Activated CD8-positive, alpha-beta T cell treated with anti-CD3 and anti-CD28 coated beads for 36 hours (primary cell): ENCODE data around the gene ULBP2. TPM values are rescaled to one million over a fixed set of nuclear protein-coding genes. Genes with fewer than 3 reads are reported as not detected.
"Not testable (repeated sequence)": the region's sequence is repeated elsewhere in the genome, so short reads cannot be mapped to it uniquely, and the experiment has no call there.

Experiments
- ATAC-seq: fragments of 200-7000 bp; cut with Tn5 transposase; one replicate; pipeline ENCODE4 v1.10.0; 2021; ENCODE audit warnings: mild to moderate bottlenecking, moderate library complexity
- CTCF ChIA-PET: fragments of 350-600 bp; sonication (Branson Sonifier 250); formaldehyde crosslinking; loops from one replicate; lab custom pipeline; 2021; ENCODE audit warnings: antibody characterized with exemption; lab: Charles Lee
- POLR2A ChIA-PET: fragments of 350-600 bp; sonication (Branson Sonifier 250); formaldehyde crosslinking; loops from one replicate; lab custom pipeline; 2021; ENCODE audit warnings: antibody characterized with exemption; lab: Charles Lee
- DNase-seq: peaks from one replicate; pipeline ENCODE4 v3.0.0-alpha.2; 2020
- H3K27ac Mint-ChIP-seq: one replicate; pipeline ENCODE4 v1.8.0; 2021; ENCODE audit warnings: mild to moderate bottlenecking, mixed read lengths
- H3K27me3 Mint-ChIP-seq: one replicate; pipeline ENCODE4 v1.8.0; 2021; ENCODE audit warnings: mixed read lengths
- H3K36me3 Mint-ChIP-seq: one replicate; pipeline ENCODE4 v1.8.0; 2021; ENCODE audit warnings: low read depth, mixed read lengths
- H3K4me1 Mint-ChIP-seq: one replicate; pipeline ENCODE4 v1.8.0; 2021; ENCODE audit warnings: low read depth, mixed read lengths
- H3K4me3 Mint-ChIP-seq: one replicate; pipeline ENCODE4 v1.8.0; 2021; ENCODE audit warnings: mild to moderate bottlenecking, moderate library complexity, mixed read lengths
- H3K9me3 Mint-ChIP-seq: one replicate; pipeline ENCODE4 v1.8.0; 2021; ENCODE audit warnings: mixed read lengths
- intact Hi-C: fragments of 100-400 bp; cut with micrococcal nuclease; formaldehyde crosslinking; loops from one replicate; pipeline ENCODE4 v1.10.0; 2022
- total RNA-seq, 2 experiments: library from RNA; stranded (reverse); gene quantifications; one replicate each; pipeline ENCODE4 v1.2.3, GENCODE V29; 2021
- TF ChIP-seq, protein P1 (sequence below): fragments of 200-600 bp; IDR thresholded peaks from one replicate; pipeline ENCODE4 v1.8.0; 2022; ENCODE audit warnings: antibody characterized with exemption, mild to moderate bottlenecking

ULBP2 gene
- total RNA-seq, 2 experiments from 2014 or later = 0.38 to 0.67 TPM

GRCh38 chr6:149921361-149921760, 20.5 kb upstream of the ULBP2 start:
- ChIA-PET CTCF (no interaction called here), POLR2A (no interaction called here)
- H3K27ac Mint-ChIP-seq = no peak overlapping the region
- H3K36me3 Mint-ChIP-seq = no peaks in the 10 kb centered on the region
- H3K4me1 Mint-ChIP-seq = peaks cover 18% of the 10 kb centered on the region
- intact Hi-C loops = no loop called here
- H3K27me3 Mint-ChIP-seq = peaks cover 55% of the 10 kb centered on the region
- no peak overlapping the region for H3K4me3 Mint-ChIP-seq
- DNase-seq = no peak
- TF ChIP-seq, protein P1, sequence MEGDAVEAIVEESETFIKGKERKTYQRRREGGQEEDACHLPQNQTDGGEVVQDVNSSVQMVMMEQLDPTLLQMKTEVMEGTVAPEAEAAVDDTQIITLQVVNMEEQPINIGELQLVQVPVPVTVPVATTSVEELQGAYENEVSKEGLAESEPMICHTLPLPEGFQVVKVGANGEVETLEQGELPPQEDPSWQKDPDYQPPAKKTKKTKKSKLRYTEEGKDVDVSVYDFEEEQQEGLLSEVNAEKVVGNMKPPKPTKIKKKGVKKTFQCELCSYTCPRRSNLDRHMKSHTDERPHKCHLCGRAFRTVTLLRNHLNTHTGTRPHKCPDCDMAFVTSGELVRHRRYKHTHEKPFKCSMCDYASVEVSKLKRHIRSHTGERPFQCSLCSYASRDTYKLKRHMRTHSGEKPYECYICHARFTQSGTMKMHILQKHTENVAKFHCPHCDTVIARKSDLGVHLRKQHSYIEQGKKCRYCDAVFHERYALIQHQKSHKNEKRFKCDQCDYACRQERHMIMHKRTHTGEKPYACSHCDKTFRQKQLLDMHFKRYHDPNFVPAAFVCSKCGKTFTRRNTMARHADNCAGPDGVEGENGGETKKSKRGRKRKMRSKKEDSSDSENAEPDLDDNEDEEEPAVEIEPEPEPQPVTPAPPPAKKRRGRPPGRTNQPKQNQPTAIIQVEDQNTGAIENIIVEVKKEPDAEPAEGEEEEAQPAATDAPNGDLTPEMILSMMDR = no peak
- ATAC-seq = no peak
- H3K9me3 Mint-ChIP-seq = no peaks in the 10 kb centered on the region

- ATAC-seq, DNase-seq, POLR2A ChIA-PET, H3K36me3 Mint-ChIP-seq, H3K27ac Mint-ChIP-seq, H3K4me3 Mint-ChIP-seq, CTCF ChIA-PET, intact Hi-C loops, H3K9me3 Mint-ChIP-seq: not testable (repeated sequence)
- Mint-ChIP-seq H3K4me1 (peaks cover 19% of the 10 kb centered on the region), H3K27me3 (peaks cover 60% of the 10 kb centered on the region)
These were observed 19.7 kb upstream of the ULBP2 start for GRCh38 chr6:149922091-149922490.

- H3K27ac Mint-ChIP-seq = no peak within 1 kb of the TSS
- peak within 1 kb of the TSS; percentile 71 for H3K4me3 Mint-ChIP-seq
- TF ChIP-seq, protein P1 = no peak
- peaks cover 19% of the 10 kb centered on the region for H3K4me1 Mint-ChIP-seq
- ChIA-PET CTCF (interaction anchor here (1.3 to 2.3 kb wide), 2 partner anchors 82 to 94 kb away, joined by 3 to 7 read pairs; no protein-coding TSS in a partner anchor), POLR2A (no interaction called here)
- H3K9me3 Mint-ChIP-seq = no peaks in the 10 kb centered on the region
- ATAC-seq = peak; percentile 94
- DNase-seq = peak; percentile 89
- peaks cover 66% of the 10 kb centered on the region for H3K27me3 Mint-ChIP-seq
- intact Hi-C loops = no loop called here
- H3K36me3 Mint-ChIP-seq = no peaks in the 10 kb centered on the region
These were observed 19.0 kb upstream of the ULBP2 start, which contains the start of gene RAET1G for GRCh38 chr6:149922642-149923326. RAET1G (minus strand) TSS chr6:149923121; CDS start chr6:149923010, 111 bp downstream.

- no peaks in the 10 kb centered on the region for H3K9me3 Mint-ChIP-seq
- CTCF ChIA-PET = interaction anchor here (1.0 to 2.3 kb wide), 5 partner anchors 27 to 150 kb away, joined by 3 to 9 read pairs (median 3); no protein-coding TSS in a partner anchor
- peaks cover 19% of the 10 kb centered on the region for H3K4me1 Mint-ChIP-seq
- intact Hi-C loops = no loop called here
- H3K4me3 Mint-ChIP-seq = peak overlapping the region; percentile 71
- H3K27ac Mint-ChIP-seq = no peak overlapping the region
- H3K27me3 Mint-ChIP-seq = peaks cover 72% of the 10 kb centered on the region
- ATAC-seq (no peak), DNase-seq (no peak)
- H3K36me3 Mint-ChIP-seq = no peaks in the 10 kb centered on the region
- TF ChIP-seq, protein P1 = no peak
- POLR2A ChIA-PET = no interaction called here
These were observed 18.4 kb upstream of the ULBP2 start for GRCh38 chr6:149923327-149923986.

- intact Hi-C loops = no loop called here
- Mint-ChIP-seq H3K9me3 (no peaks in the 10 kb centered on the region), H3K4me3 (peak overlapping the region; percentile 11), H3K27ac (no peak overlapping the region), H3K4me1 (peaks cover 19% of the 10 kb centered on the region), H3K27me3 (peaks cover 79% of the 10 kb centered on the region), H3K36me3 (no peaks in the 10 kb centered on the region)
- no peak for ATAC-seq
- TF ChIP-seq, protein P1 = no peak
- POLR2A ChIA-PET = no interaction called here
- no peak for DNase-seq
- CTCF ChIA-PET = interaction anchor here (0.9 to 2.3 kb wide), 9 partner anchors 11 to 149 kb away, joined by 3 to 9 read pairs (median 3); no protein-coding TSS in a partner anchor
These were observed 17.4 kb upstream of the ULBP2 start for GRCh38 chr6:149924206-149924932.
